Panc1 (cell line): ENCODE results near the gene USP44. TPM values are rescaled to one million over a fixed set of nuclear protein-coding genes. Genes with fewer than 3 reads are reported as not detected.

Experiments
- ATAC-seq: fragments of 200-7000 bp; cut with Tn5 transposase; 2 replicates; pipeline ENCODE4 v1.9.1; 2020; ENCODE audit warnings: mild to moderate bottlenecking, moderate library complexity
- BruUV-seq: library from RNA; stranded (reverse); fragments of 400-500 nt; replicated peaks from 2 replicates; lab custom pipeline; 2021; lab: Mats Ljungman, UMichigan
- CTCF ChIA-PET: fragments of 300-600 bp; sonication (Branson Sonifier 250); formaldehyde crosslinking; loops from one replicate; lab custom pipeline; 2022; ENCODE audit warnings: antibody characterized with exemption; lab: Charles Lee
- POLR2A ChIA-PET: fragments of 300-600 bp; sonication (Branson Sonifier 250); formaldehyde crosslinking; loops from one replicate; lab custom pipeline; 2022; ENCODE audit warnings: antibody characterized with exemption; lab: Charles Lee
- DNase-seq: peaks from one replicate; pipeline ENCODE4 v3.0.0-alpha.2; 2010; ENCODE audit warnings: low read depth, low spot score
- H3K27ac ChIP-seq: 2 replicates; pipeline ENCODE4 v1.5.1; 2011; ENCODE audit warnings: mild to moderate bottlenecking, low read length, inconsistent platforms
- H3K27me3 ChIP-seq: fragments of 200-500 bp; sonication (Bioruptor generic); 2 replicates; pipeline ENCODE4 v1.6.0; 2014; ENCODE audit warnings: low read length, inconsistent platforms; ENCODE audit not compliant: control insufficient read depth, insufficient read depth
- H3K36me3 ChIP-seq: fragments of 200-500 bp; sonication (Bioruptor generic); 2 replicates; pipeline ENCODE4 v1.5.1; 2014; ENCODE audit warnings: inconsistent platforms, mild to moderate bottlenecking, low read length, moderate library complexity; ENCODE audit not compliant: control insufficient read depth, insufficient read depth
- H3K4me1 ChIP-seq: 2 replicates; pipeline ENCODE4 v1.5.1; 2011; ENCODE audit warnings: inconsistent platforms, mild to moderate bottlenecking, low read length, moderate library complexity; ENCODE audit not compliant: control insufficient read depth, insufficient read depth
- H3K4me3 ChIP-seq, 2 experiments: 2 replicates each; pipeline ENCODE4 v1.5.1; 2011 to 2012; ENCODE audit warnings: low read depth in 2 of 2, low read length in 2 of 2, mild to moderate bottlenecking in 2 of 2, inconsistent platforms in 1 of 2, moderate library complexity in 1 of 2
- H3K9me3 ChIP-seq: fragments of 200-500 bp; sonication (Bioruptor generic); 2 replicates; pipeline ENCODE4 v1.5.1; 2014; ENCODE audit warnings: low read depth, mild to moderate bottlenecking, inconsistent platforms, low read length, moderate library complexity; ENCODE audit not compliant: control insufficient read depth, insufficient read depth
- CTCF ChIP-seq: fragments of 450-650 bp; IDR thresholded peaks from 2 replicates; pipeline ENCODE4 v1.5.1; 2017; ENCODE audit warnings: mild to moderate bottlenecking
- POLR2AphosphoS5 ChIP-seq: IDR thresholded peaks from 2 replicates; pipeline ENCODE4 v1.6.1; 2012; ENCODE audit warnings: mild to moderate bottlenecking, low read depth, low read length, moderate library complexity
- REST ChIP-seq, 2 experiments: IDR thresholded peaks; 2 replicates each; pipeline ENCODE4 v1.6.1; 2011 to 2012; ENCODE audit warnings: low read depth in 2 of 2, control low read depth in 1 of 2, low read length in 1 of 2, mild to moderate bottlenecking in 1 of 2, moderate library complexity in 1 of 2; ENCODE audit not compliant: insufficient read depth in 1 of 2
- SIN3A ChIP-seq: IDR thresholded peaks from 2 replicates; pipeline ENCODE4 v1.6.1; 2012; ENCODE audit warnings: low read depth, mild to moderate bottlenecking, low read length, moderate library complexity, borderline replicate concordance; ENCODE audit not compliant: insufficient read depth
- TCF7L2 ChIP-seq: IDR thresholded peaks from 2 replicates; pipeline ENCODE4 v1.6.1; 2011; ENCODE audit warnings: mild to moderate bottlenecking, low read depth, low read length, inconsistent platforms
- in situ Hi-C: cut with HindIII; loops from 2 replicates; pipeline ENCODE4 v1.10.0; 2016; ENCODE audit warnings: low sequenced_read_pairs, low pct_unique_long_range_greater_than_20kb
- intact Hi-C: fragments of 100-400 bp; cut with micrococcal nuclease; formaldehyde crosslinking; loops from one replicate; pipeline ENCODE4 v1.10.0; 2022; ENCODE audit not compliant: unreplicated experiment
- total RNA-seq: library from RNA; stranded (reverse); gene quantifications from one replicate; pipeline ENCODE4 v1.2.1, GENCODE V29; 2021; ENCODE audit not compliant: unreplicated experiment

USP44 gene
- total RNA-seq, 1 experiment from 2014 or later, result 0.10 TPM

GRCh38 chr12:95515197-95515596 is 36.1 kb downstream of the USP44 start:
- intact Hi-C loops, result no loop called here
- H3K4me3 ChIP-seq, result no peak overlapping the region
- no TSS peak for BruUV-seq
- ChIA-PET CTCF (no interaction called here), POLR2A (interaction anchor here (0.6 kb wide), 1 partner anchor 50 kb away, joined by 4 read pairs; no protein-coding TSS in a partner anchor)
- TF ChIP-seq TCF7L2, result no peak
- TF ChIP-seq CTCF, result no peak
- no peak for TF ChIP-seq REST (IDR thresholded peaks at IDR 0.05; ENCODE audit: insufficient read depth in 1 of 2, low read depth in 2 of 2, low read length in 1 of 2)
- no peak for TF ChIP-seq POLR2AphosphoS5
- TF ChIP-seq SIN3A, result no peak
- ATAC-seq, result no peak
- H3K4me1 ChIP-seq, result no peaks in the 10 kb centered on the region
- in situ Hi-C loops, result no loop called here
- H3K9me3 ChIP-seq, result no peaks in the 10 kb centered on the region
- H3K27ac ChIP-seq, result no peak overlapping the region
- DNase-seq, result no peak
- H3K27me3 ChIP-seq, result no peaks in the 10 kb centered on the region
- H3K36me3 ChIP-seq, result peaks cover 26% of the 10 kb centered on the region

- POLR2A ChIA-PET, result no interaction called here
- Histone ChIP-seq H3K9me3 (no peaks in the 10 kb centered on the region), H3K27me3 (no peaks in the 10 kb centered on the region), H3K27ac (no peak overlapping the region), H3K4me3 (no peak overlapping the region), H3K36me3 (peaks cover 26% of the 10 kb centered on the region), H3K4me1 (no peaks in the 10 kb centered on the region)
- in situ Hi-C loops, result no loop called here
- intact Hi-C loops, result no loop called here
- TF ChIP-seq TCF7L2, result no peak
- no peak for TF ChIP-seq POLR2AphosphoS5
- TF ChIP-seq SIN3A, result no peak
- no peak for TF ChIP-seq REST (IDR thresholded peaks at IDR 0.05; ENCODE audit: insufficient read depth in 1 of 2, low read depth in 2 of 2, low read length in 1 of 2)
- TF ChIP-seq CTCF, result no peak
- CTCF ChIA-PET, result interaction anchor here (0.5 kb wide), 1 partner anchor 16 kb away, joined by 4 read pairs; no protein-coding TSS in a partner anchor
- ATAC-seq, result no peak
- DNase-seq, result no peak
- BruUV-seq, result no TSS peak
Measured at GRCh38 chr12:95513599-95513998, 37.7 kb downstream of the USP44 start.
